Adrenal gland (tissue), 5 donors: ENCODE results near the gene CFAP141.
"Not testable (repeated sequence)": the region's sequence is repeated elsewhere in the genome, so short reads cannot be mapped to it uniquely, and the experiment has no call there.

Experiments used
- CTCF ChIP-seq, 6 experiments: fragments of 450-650 bp in 4 of 6; fragments of 200-600 bp in 2 of 6; sonication (generic) in 1 of 6; IDR thresholded peaks; 1 replicate in 5 of 6; 2 replicates in 1 of 6; pipeline versions ENCODE4 v1.5.1 to v1.8.0; 2016 to 2021; ENCODE audit warnings: antibody characterized with exemption in 6 of 6, mild to moderate bottlenecking in 2 of 6, moderate library complexity in 1 of 6
- POLR2A ChIP-seq, 2 donors: fragments of 450-650 bp; IDR thresholded peaks; one replicate each; pipeline ENCODE4 v1.6.1; 2017; ENCODE audit warnings: antibody characterized with exemption in 2 of 2, mild to moderate bottlenecking in 2 of 2, moderate library complexity in 1 of 2
- donor health status: DM: no; HTN: no; CAD: no.

- not testable (repeated sequence) for TF ChIP-seq CTCF, POLR2A (IDR thresholded peaks at IDR 0.05)
Measured at GRCh38 chr1:154231112-154231511, 25.0 kb upstream of the CFAP141 start.
